Endometrial microvascular endothelial cells (primary cell): ENCODE measurements around the gene GREM1. TPM values are rescaled to one million over a fixed set of nuclear protein-coding genes. Genes with fewer than 3 reads are reported as not detected.

Experiments
- in situ Hi-C: cut with HindIII; loops from 2 replicates; pipeline ENCODE4 v1.10.0; 2017; ENCODE audit warnings: low sequenced_read_pairs, low pct_unique_long_range_greater_than_20kb; ENCODE audit errors: inconsistent ontology term
- total RNA-seq: library from RNA; depleted of rRNA; stranded (reverse); fragments of >200 nt; gene quantifications from one replicate; pipeline ENCODE4 v1.2.3, GENCODE V29; 2015; ENCODE audit errors: inconsistent ontology term

The GREM1 gene
- total RNA-seq, 1 donor from 2014 or later: 2.9 TPM

DNA sequence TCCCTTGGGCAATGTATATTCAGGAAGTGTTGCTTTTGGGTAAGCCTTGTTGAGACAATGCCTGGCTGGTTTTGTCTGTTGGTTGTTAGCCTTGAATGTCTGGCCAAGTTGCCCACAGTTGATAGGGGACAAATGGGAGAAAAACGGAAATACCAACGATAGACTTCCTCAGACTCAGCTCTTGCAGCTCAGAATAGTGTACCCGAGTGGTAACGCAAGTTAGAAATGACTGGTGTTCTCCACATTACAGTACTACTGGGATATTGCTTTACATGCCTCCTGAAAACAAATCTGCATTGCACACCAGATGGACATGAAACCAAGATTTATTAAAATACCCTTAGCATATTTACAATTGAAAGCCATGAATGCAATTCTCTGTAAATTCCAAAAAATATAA lies 47.4 kb downstream of the GREM1 start:
- in situ Hi-C loops: no loop called here

DNA sequence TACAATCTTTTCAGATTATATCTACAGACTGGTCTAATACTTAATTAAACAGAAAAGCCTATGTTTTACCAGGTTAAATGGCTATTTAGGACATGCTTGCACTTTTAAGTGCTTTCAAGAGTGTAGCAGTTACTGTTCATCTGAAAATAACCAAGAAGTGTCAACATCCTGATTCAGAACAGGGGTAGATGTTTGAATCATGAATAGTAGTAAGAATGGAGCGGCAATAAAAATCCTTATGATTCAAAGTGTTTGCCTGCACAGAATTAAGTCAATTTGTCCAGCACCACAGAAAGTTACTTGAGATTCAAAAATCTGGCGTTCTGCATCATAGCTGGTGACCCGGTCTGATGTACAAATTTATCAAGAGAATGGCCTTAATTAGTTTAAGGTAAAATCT lies 48.3 kb downstream of the GREM1 start:
- in situ Hi-C loops: no loop called here

DNA sequence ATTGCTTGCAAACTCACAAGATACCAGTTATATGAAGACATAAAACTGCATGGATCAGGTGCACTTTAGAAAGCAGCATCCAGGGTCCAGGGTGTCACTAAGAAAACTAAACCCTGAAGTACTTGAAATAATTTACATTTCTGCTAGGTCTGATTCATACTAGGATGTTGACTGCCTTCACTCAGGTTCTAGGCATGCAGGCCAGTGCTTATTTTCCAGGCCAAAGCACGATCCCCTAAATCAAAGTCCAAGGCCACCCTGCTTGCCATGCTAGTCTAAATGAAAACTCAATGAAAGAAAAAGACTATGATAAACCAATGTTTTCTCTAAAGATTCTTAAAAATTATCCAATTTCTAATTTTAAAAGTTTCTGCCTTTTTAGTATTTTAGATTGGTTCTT lies 49.4 kb downstream of the GREM1 start:
- in situ Hi-C loops: no loop called here

DNA sequence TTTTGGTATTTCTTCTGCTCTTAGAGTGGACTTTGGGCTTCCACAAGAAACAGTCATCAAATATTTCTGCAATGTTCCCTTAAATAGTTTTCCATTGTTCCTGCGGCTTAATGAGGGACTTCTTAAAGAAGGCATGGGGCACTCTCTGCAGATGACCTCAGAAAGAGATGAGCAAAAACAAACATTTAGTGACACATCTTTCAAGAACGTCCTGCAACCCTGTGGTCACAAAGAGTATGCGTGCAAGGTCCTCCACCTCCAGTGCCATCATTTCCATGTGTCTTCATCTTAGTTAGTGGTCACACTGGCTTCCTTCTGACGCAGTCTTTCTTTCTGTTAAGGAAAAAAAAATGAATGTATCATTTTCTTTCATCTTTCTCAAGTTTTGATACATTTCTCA lies 56.2 kb downstream of the GREM1 start:
- in situ Hi-C loops: no loop called here

DNA sequence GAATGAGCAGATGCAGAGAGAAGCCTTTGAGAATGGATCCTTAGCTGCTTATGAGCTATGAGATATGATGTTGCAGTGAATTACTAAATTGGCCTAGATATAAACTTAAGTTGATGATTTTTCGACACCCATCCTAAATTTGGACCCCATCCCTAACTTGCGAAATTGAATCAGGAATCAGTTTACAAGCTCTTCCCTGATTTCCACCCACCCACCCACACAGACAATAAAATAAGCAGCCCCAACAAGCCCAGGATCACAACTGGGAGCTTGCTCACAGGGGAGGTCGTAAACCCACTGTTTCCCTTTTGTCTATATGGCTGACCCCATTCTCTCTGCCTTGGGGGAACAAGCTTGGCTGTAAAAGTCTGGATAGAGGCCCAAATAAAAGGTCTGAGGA lies 57.3 kb downstream of the GREM1 start:
- in situ Hi-C loops: no loop called here

DNA sequence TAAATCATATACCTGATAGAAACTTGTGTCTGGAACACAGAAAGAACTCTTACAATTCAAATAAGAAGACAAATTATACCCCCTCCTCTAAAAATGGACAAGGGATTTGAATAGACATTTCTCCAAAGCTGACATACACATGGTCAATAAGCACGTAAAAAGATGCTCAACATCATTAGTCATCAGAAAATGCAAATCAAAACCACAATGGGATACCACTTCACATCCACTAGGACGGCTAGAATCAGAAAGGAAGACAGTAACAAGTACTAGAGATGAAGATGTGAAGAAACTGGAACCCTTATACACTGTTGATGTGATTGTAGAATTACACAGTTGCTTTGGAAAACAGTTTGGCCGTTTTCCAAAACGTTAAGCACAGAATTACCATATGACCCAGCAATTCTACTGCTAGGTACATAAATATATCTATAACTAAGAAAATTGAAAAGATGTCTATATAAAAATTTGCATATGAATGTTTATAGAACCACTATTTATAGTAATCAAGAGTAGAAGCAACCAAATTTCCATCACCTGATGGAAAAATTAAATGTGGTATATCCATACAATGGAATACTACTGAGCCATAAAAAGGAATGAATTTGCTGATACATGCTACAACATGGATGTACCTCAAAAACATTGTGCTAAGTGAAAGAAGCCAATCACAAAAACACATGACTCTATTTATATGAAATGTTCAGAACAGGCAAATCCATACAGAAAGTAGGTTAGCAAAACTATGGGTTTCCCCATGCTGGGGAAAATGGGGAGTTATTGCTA lies 60.8 kb downstream of the GREM1 start:
- in situ Hi-C loops: no loop called here

DNA sequence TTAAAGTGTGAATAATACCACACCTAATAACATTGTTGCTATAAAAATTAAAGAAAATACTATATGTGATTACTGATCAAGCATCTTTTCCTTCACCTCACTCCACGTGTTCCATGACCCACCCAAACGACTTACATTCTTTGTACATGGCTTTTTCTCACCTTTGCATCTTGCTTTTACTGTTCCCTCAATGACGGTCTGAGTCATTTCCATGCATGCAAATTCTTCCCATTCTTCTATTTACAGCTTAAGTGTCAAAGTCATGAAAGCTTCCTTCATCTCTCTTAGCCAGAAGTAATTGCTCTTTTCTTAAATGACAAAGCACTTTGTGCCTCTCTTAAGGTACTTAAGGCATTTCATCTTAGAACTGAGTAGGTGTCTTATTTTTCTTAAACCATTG lies 64.0 kb downstream of the GREM1 start:
- in situ Hi-C loops: no loop called here

DNA sequence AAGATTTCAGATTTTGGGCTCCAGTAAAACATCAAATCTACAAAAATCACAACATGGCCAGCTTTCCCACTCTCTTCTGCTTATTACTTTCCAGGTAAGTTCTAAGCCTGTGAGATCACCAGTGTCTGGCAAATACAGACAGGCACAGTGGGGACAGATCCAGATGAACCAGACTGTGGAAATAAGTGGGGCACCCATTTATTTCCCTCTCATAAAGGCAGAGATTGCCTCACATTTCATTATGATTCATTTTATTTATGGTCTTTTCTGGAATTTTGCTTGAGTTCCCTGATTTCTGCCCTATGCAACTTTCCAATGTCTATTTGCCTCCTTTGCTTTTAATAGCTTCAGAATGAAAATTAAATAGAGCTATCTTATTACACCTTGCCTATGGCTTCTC lies 66.8 kb downstream of the GREM1 start:
- in situ Hi-C loops: no loop called here

DNA sequence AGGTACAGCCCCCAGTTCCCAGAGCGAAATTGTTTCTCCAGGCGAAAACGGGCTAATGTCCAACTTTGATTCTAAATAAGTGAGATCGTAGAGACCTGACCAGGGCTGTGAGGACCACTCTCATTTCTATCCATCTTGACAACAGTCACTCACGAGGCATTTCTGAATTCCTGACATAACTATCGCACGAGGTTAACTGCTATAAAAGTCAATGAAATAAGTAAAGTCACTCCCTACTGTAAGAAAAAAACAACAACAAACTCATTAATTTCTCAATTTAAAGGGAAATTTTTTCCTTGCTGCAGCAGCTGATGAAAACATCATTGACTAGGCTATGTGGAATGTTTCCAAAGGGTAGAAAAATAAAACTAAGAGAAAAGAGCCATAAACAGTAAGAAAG lies 69.1 kb downstream of the GREM1 start:
- in situ Hi-C loops: no loop called here

DNA sequence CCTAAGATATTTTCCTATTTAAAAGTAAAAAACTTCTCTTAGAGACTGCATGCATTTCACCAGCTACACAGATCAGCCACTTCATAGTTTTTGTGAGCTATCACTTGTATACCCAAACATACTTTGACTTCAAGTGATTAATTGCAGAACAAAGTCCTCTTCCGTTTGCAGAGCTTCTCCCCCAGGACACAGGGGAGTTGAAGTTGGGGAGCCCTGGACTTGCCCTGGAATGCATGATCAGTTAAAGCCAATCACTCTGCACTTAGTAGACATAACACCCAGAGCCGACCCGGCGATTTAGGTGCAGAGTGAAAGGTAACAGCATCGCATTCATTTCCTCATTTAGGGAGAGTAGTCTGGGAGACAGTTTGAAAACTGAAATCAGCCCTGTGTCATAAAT lies 70.1 kb downstream of the GREM1 start:
- in situ Hi-C loops: no loop called here

DNA sequence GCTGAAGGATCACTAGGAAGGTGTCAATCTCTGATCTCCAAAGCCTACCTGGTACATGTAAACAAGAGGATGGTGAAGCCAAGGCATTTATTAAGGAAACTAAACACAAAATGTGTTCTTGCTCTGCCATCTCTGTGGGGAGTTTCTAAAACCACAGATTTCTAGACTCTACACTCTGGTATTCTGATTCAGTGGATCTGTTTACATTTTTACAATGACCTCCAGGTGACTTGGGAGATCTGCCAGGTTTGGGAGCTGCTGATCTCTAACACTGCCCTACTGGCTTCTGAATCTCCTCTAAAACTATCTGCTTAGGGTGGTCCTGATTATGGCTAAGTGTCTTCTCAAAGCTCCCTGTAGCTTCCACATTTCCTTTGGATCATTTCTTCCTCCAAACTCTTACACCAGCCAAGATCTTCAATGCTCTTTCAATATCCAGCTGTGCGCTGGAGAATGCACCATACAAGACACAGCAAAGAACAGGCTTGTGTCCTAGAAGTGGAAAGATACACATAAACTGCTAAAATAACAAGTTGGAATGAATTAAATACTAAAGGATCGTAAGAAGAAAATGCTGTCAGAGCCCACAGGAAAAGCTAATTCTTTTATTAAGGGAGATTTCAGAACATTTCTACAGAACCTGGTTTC lies 72.7 kb downstream of the GREM1 start:
- in situ Hi-C loops: no loop called here

DNA sequence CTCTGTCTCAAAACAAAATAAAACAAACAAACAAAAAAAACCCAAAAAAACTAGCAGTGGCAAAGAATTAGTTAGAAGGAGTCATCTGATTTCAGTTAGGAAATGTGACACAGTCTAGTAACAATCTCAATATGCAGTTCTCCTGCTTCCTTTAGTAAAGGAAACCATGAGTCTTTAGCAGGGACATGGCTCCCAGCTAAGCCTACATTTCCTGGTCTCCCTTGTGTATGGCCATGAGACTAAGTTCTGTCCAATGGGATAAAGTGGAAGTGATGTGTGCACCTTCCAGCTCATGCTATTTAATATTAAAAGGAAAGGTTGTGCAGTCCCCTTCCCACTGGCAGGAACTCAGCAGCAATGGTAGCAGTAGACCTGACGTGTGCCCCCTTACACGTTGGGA lies 74.6 kb downstream of the GREM1 start:
- in situ Hi-C loops: no loop called here

Other genes starting within 250 kb of the GREM1 start
- 0.56 TPM for gene GOLGA8N, start 124.5 kb upstream of the GREM1 start, total RNA-seq
- 37.5 TPM for gene ARHGAP11A, start 102.5 kb upstream of the GREM1 start, total RNA-seq
- gene SCG5, start 76.3 kb upstream of the GREM1 start, total RNA-seq: 0.65 TPM